BLaER1 (cell line): ENCODE data around the gene GAST.
"Not testable (repeated sequence)": the region's sequence is repeated elsewhere in the genome, so short reads cannot be mapped to it uniquely, and the experiment has no call there.

Experiments
- H3K27ac ChIP-seq: shearing (Covaris generic); formaldehyde crosslinking; 2 replicates; pipeline ENCODE4 v1.8.1; 2022
- H3K27me3 ChIP-seq: shearing (Covaris generic); formaldehyde crosslinking; 2 replicates; pipeline ENCODE4 v1.8.1; 2022
- H3K36me3 ChIP-seq: shearing (Covaris generic); formaldehyde crosslinking; 2 replicates; pipeline ENCODE4 v1.8.1; 2022
- H3K4me1 ChIP-seq: shearing (Covaris generic); formaldehyde crosslinking; 2 replicates; pipeline ENCODE4 v1.8.1; 2022
- H3K4me2 ChIP-seq: shearing (Covaris generic); formaldehyde crosslinking; 2 replicates; pipeline ENCODE4 v1.8.1; 2022
- H3K4me3 ChIP-seq: shearing (Covaris generic); formaldehyde crosslinking; 2 replicates; pipeline ENCODE4 v1.8.1; 2022
- H3K9ac ChIP-seq: shearing (Covaris generic); formaldehyde crosslinking; 2 replicates; pipeline ENCODE4 v1.8.1; 2022
- H3K9me3 ChIP-seq: shearing (Covaris generic); formaldehyde crosslinking; 2 replicates; pipeline ENCODE4 v1.8.1; 2022
- H4K20me1 ChIP-seq: shearing (Covaris generic); formaldehyde crosslinking; 2 replicates; pipeline ENCODE4 v1.8.1; 2022
- Cebpa-rat ChIP-seq: shearing (Covaris generic); IDR thresholded peaks from 2 replicates; pipeline ENCODE4 v1.8.1; 2022

The GAST gene

GRCh38 chr17:41672153-41672552 lies 40.0 kb upstream of the GAST start:
- Histone ChIP-seq H3K4me1 (peaks cover 42% of the 10 kb centered on the region), H3K27ac (no peak overlapping the region), H3K4me2 (no peak overlapping the region), H3K27me3 (peaks cover 7% of the 10 kb centered on the region; the same call in 1 of the 2 replicates), H3K4me3 (no peak overlapping the region), H3K36me3 (no peaks in the 10 kb centered on the region), H3K9me3 (peaks cover 3% of the 10 kb centered on the region), H3K9ac (no peak overlapping the region), H4K20me1 (no peaks in the 10 kb centered on the region)
- no peak for TF ChIP-seq Cebpa-rat

GRCh38 chr17:41675157-41676057 lies 36.7 kb upstream of the GAST start:
- not testable (repeated sequence) for H3K27ac ChIP-seq, H3K9ac ChIP-seq, H3K4me3 ChIP-seq, H4K20me1 ChIP-seq, H3K4me2 ChIP-seq, H3K27me3 ChIP-seq, H3K36me3 ChIP-seq
- Histone ChIP-seq H3K9me3 (peaks cover 18% of the 10 kb centered on the region), H3K4me1 (peaks cover 32% of the 10 kb centered on the region)

DNA sequence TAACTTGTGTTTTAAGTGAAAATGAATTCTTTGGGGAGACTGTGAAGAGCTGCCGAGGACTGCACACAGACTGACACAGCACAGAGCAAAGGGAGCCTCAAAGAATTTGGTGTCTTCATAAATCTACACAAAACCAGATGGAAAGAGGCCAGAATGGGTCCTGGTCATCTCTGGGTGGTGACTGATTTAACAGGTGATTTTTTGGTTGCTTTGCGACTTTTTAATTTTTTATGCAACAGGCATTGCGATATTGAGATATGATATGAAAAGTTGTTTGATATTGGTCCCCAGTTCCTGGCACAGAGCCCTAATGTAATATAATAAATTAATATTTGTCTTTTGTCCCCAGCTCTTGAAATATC lies 36.1 kb upstream of the GAST start:
- peaks cover 7% of the 10 kb centered on the region; the same call in 1 of the 2 replicates for H3K27me3 ChIP-seq
- H3K9me3 ChIP-seq: peaks cover 18% of the 10 kb centered on the region
- TF ChIP-seq Cebpa-rat: no peak
- H4K20me1 ChIP-seq: no peaks in the 10 kb centered on the region
- no peak overlapping the region for H3K9ac ChIP-seq
- H3K4me3 ChIP-seq: no peak overlapping the region
- peaks cover 25% of the 10 kb centered on the region for H3K4me1 ChIP-seq
- no peaks in the 10 kb centered on the region for H3K36me3 ChIP-seq
- H3K27ac ChIP-seq: no peak overlapping the region
- H3K4me2 ChIP-seq: peak overlapping the region; percentile 39

DNA sequence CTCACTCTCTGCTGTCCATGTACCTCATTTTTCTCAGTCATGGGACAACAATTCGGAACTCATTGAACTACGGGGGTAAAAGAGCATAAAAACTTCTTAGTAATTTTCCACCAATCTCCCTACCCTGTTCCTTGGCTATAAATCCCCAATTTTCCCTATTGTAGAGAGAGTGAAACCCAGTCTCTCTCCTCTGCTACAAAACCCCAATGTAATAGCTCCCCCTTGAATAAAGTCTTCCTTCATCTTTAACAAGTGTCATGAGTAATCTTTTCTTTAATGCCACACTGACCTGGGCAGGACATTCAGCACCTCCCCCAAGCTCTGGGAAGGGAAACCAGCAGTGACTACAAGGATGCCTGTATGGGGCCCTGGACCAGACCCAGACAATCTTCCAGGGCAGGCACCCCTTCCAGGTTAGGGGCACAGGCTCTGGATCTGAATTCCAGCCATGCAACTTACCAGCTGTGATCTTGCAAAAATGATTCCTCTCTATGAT lies 33.7 kb upstream of the GAST start:
- Histone ChIP-seq H3K4me1 (peaks cover 27% of the 10 kb centered on the region), H4K20me1 (no peaks in the 10 kb centered on the region), H3K4me3 (no peak overlapping the region), H3K9ac (no peak overlapping the region), H3K36me3 (no peaks in the 10 kb centered on the region), H3K4me2 (peak overlapping the region; percentile 48), H3K9me3 (peaks cover 18% of the 10 kb centered on the region), H3K27me3 (peaks cover 7% of the 10 kb centered on the region; the same call in 1 of the 2 replicates), H3K27ac (peak overlapping the region; percentile 7; the same call in 1 of the 2 replicates)
- TF ChIP-seq Cebpa-rat: no peak

DNA sequence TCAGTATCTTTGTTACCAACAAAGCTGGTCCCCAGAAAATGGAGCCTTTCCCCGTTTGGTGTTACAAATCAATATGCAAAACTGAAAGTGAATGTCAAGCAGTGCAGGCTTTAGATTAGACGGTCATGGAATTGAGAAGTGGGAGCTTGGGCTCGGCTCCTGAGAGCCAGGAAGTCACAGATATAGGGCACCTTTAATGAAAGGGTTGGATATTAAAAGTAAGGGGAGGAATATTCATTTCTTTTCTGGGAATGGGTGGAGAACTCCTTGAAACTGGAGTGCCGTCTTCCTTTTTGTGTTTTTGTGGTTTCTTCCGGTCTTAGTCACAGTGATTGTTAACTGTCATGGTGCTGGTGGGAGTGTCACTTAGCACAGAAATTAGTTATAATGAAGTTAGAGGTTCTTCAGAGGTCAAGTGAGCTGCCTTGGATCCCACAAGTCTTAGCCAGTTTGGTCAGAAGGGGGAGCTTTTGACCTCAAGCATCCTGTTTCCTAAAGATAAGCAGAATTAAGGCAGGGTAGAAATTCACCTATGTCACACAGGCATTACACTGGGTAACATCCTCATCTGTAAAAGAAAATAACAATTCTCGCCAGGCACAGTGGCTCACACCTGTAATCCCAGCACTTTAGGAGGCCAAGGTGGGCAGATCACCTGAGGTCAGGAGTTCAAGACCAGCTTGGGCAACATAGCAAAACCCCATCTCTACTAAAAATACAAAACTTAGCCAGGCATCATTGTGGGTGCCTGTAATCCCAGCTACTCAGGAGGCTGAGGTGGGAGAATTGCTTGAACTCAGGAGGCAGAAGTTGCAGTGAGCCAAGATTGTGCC lies 33.0 kb upstream of the GAST start:
- H3K9me3 ChIP-seq: peaks cover 18% of the 10 kb centered on the region
- peak overlapping the region; percentile 48 for H3K4me2 ChIP-seq
- no peak overlapping the region for H3K4me3 ChIP-seq
- H3K4me1 ChIP-seq: peaks cover 27% of the 10 kb centered on the region
- peak overlapping the region; percentile 7; the same call in 1 of the 2 replicates for H3K27ac ChIP-seq
- H3K9ac ChIP-seq: no peak overlapping the region
- H4K20me1 ChIP-seq: no peaks in the 10 kb centered on the region
- no peak for TF ChIP-seq Cebpa-rat
- H3K27me3 ChIP-seq: peaks cover 7% of the 10 kb centered on the region; the same call in 1 of the 2 replicates
- no peaks in the 10 kb centered on the region for H3K36me3 ChIP-seq

DNA sequence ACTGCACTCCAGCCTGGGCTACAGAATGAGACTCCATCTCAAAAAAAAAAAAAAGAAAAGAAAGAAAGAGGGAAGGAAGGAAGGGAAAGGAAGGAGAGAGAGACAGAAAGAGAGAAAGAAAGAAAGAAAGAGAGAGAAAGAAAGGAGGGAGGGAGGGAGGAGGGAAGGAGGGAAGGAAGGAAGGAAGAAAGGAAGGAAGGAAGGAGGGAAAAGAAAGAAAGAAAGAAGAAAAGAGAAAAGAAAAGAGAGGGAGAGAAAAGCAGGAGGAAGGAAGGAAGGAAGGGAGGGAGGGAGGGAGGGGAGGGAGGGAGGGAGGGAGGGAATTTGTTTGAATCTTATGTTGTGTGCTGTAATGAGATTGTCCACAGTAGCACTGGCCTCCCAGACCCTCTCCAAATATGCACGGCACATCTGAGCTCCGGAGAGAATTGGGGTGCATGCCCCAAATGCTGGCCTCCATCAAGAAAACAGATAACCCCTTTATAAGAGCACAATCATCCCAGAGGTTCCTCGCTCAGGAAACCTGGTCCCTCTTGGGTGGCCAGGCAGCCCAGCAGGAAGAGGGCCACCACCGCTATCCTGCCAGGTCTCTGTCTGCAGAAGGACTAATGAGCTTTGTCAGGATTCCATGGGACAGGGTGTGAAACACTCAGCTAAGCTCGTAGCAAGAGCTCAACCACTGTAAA lies 32.2 kb upstream of the GAST start:
- peaks cover 27% of the 10 kb centered on the region for H3K4me1 ChIP-seq
- H3K36me3 ChIP-seq: no peaks in the 10 kb centered on the region
- peaks cover 7% of the 10 kb centered on the region; the same call in 1 of the 2 replicates for H3K27me3 ChIP-seq
- H3K4me2 ChIP-seq: peak overlapping the region; percentile 48; the same call in 1 of the 2 replicates
- no peak overlapping the region for H3K9ac ChIP-seq
- H3K27ac ChIP-seq: no peak overlapping the region
- TF ChIP-seq Cebpa-rat: no peak
- H3K4me3 ChIP-seq: no peak overlapping the region
- peaks cover 18% of the 10 kb centered on the region for H3K9me3 ChIP-seq
- no peaks in the 10 kb centered on the region for H4K20me1 ChIP-seq

DNA sequence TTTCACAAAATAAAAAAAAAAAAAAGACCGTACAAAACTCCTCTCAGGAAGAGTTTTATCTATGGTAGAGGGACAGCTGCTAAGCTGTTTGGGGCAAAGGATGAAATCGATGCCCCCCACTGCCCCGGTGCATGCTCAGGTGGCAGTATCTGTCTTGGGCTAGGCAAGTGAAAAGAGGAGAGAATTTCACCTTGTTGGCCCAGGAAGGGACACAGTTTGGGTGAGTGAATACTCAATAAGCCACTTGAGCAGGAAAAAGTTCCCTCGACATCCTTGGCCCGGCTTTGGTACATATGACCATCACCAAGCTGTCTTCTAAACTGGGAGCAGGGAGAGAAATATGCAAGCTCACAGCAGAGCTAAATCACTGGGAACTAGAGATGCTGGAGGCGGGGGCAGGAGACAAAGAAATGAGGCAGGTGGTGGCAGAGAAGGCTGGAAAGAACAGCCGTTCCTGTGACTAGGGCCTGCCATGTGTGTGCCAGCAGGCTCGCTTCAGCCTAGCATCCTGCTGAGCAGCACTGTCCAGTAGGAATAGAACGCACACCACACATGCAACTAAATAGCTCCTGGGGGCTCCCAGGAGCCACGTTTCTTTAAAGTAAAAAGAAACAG lies 31.6 kb upstream of the GAST start:
- H3K27me3 ChIP-seq: peaks cover 7% of the 10 kb centered on the region; the same call in 1 of the 2 replicates
- no peak overlapping the region for H3K27ac ChIP-seq
- H3K4me2 ChIP-seq: no peak overlapping the region
- H3K36me3 ChIP-seq: no peaks in the 10 kb centered on the region
- H4K20me1 ChIP-seq: no peaks in the 10 kb centered on the region
- no peak overlapping the region for H3K9ac ChIP-seq
- H3K4me1 ChIP-seq: peaks cover 27% of the 10 kb centered on the region
- TF ChIP-seq Cebpa-rat: no peak
- H3K4me3 ChIP-seq: no peak overlapping the region
- H3K9me3 ChIP-seq: peaks cover 18% of the 10 kb centered on the region

DNA sequence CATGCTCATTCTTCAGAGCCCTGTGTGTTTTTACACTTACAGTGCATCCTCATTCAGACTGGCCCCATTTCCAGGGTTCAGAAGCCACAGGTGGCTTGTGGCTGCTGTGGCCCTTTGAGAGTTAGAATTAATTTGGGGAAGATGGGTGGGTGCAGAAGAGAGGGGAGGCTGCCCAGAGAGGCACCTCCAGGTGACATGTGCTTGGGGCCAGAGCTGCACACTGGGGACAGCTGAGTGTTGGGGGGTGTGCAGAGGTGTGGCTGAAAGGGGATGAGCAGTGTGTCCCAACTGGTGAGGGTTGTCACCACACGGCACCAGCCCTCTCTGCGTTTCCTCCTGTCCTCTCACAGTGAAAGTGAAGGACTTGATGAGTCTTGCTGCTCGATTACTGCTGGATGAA lies 30.4 kb upstream of the GAST start:
- Histone ChIP-seq H3K9ac (no peak overlapping the region), H4K20me1 (no peaks in the 10 kb centered on the region), H3K27ac (no peak overlapping the region), H3K4me2 (no peak overlapping the region), H3K27me3 (no peaks in the 10 kb centered on the region), H3K4me1 (peaks cover 17% of the 10 kb centered on the region), H3K36me3 (no peaks in the 10 kb centered on the region), H3K9me3 (peaks cover 27% of the 10 kb centered on the region), H3K4me3 (no peak overlapping the region)
- no peak for TF ChIP-seq Cebpa-rat

DNA sequence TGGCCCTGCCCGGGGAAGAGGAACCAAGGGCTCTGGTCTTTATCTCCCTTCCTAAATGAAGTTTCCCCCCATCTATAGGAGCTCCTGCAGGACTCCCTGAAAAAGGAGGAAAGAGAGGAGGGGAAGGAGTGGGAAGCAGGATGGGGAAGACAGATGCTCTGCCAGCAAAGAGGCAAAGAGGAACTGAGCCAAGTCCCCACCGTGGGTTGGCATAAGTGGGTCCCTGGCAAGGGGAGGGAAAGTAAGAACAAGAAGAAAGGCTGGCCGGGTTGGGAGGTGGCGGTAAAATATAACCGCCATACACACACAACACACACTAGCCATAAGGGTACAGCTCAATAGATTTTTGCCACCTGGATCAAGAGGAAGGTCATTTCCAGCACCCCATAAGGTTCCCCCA lies 29.5 kb upstream of the GAST start:
- peaks cover 21% of the 10 kb centered on the region for H3K4me1 ChIP-seq
- H3K27me3 ChIP-seq: no peaks in the 10 kb centered on the region
- no peak for TF ChIP-seq Cebpa-rat
- H3K9me3 ChIP-seq: peaks cover 20% of the 10 kb centered on the region
- no peaks in the 10 kb centered on the region for H4K20me1 ChIP-seq
- H3K36me3 ChIP-seq: no peaks in the 10 kb centered on the region
- H3K4me2 ChIP-seq: no peak overlapping the region
- H3K27ac ChIP-seq: no peak overlapping the region
- H3K4me3 ChIP-seq: no peak overlapping the region
- no peak overlapping the region for H3K9ac ChIP-seq
